Endothelial cell of umbilical vein (primary cell): Measurements from ENCODE around the gene RGS6. TPM values are rescaled to one million over a fixed set of nuclear protein-coding genes. Genes with fewer than 3 reads are reported as not detected.

ENCODE experiments used
- BruUV-seq: library from RNA; stranded (reverse); fragments of 400-500 nt; replicated peaks from 2 replicates; lab custom pipeline; 2021; lab: Mats Ljungman, UMichigan
- CTCF ChIA-PET: fragments of 300-600, 350-600 bp; sonication (Branson Sonifier 250); formaldehyde crosslinking; loops from one replicate; lab custom pipeline; 2021; ENCODE audit warnings: antibody characterized with exemption, inconsistent platforms; lab: Charles Lee
- POLR2A ChIA-PET: fragments of 300-600, 350-600 bp; sonication (Branson Sonifier 250); formaldehyde crosslinking; loops from one replicate; lab custom pipeline; 2021; ENCODE audit warnings: antibody characterized with exemption, inconsistent platforms; lab: Charles Lee
- DNase-seq: peaks from one replicate; pipeline ENCODE4 v3.0.0-alpha.2; 2011; ENCODE audit warnings: low read depth, low spot score
- FAIRE-seq: peaks from 2 replicates; lab custom pipeline; 2011; peaks lifted over from hg19 to GRCh38; lab: Jason Lieb, UNC
- H2AFZ ChIP-seq: 2 replicates; pipeline ENCODE4 v1.6.0; 2012; ENCODE audit warnings: low read depth, low read length, control low read depth, inconsistent platforms
- H3K27ac ChIP-seq: 2 replicates; pipeline ENCODE4 v1.5.1; 2011; ENCODE audit warnings: low read depth, mild to moderate bottlenecking, control low read depth, low read length, moderate library complexity; ENCODE audit not compliant: insufficient read depth
- H3K27me3 ChIP-seq, 2 experiments: 2 replicates each; pipeline versions ENCODE4 v1.6.0 to v1.6.1; 2011; ENCODE audit warnings: low read length in 2 of 2, mixed read lengths in 1 of 2; ENCODE audit not compliant: control insufficient read depth in 2 of 2, insufficient read depth in 2 of 2
- H3K36me3 ChIP-seq, 2 experiments: 2 replicates in 1 of 2; 3 replicates in 1 of 2; pipeline ENCODE4 v1.5.1; 2011; ENCODE audit warnings: low read length in 2 of 2, mild to moderate bottlenecking in 1 of 2, moderate library complexity in 1 of 2; ENCODE audit not compliant: control insufficient read depth in 2 of 2, insufficient read depth in 2 of 2; ENCODE audit errors: extremely low read depth in 1 of 2
- H3K4me1 ChIP-seq: 3 replicates; pipeline ENCODE4 v1.5.1; 2011; ENCODE audit warnings: mild to moderate bottlenecking, low read length; ENCODE audit not compliant: control insufficient read depth, insufficient read depth; ENCODE audit errors: extremely low read depth
- H3K4me2 ChIP-seq: 2 replicates; pipeline ENCODE4 v1.6.1; 2011; ENCODE audit warnings: low read length, control low read depth, mixed read lengths; ENCODE audit not compliant: insufficient read depth
- H3K4me3 ChIP-seq, 3 experiments: fragments of 200-600 bp in 1 of 3; sonication (generic), shearing (Covaris generic) in 1 of 3; replicated peaks in 1 of 3; 2 replicates each; pipeline ENCODE4 v1.5.1; 2011 to 2016; ENCODE audit warnings: control low read depth in 3 of 3, low read length in 3 of 3, mild to moderate bottlenecking in 2 of 3, inconsistent platforms in 1 of 3, low read depth in 1 of 3, moderate library complexity in 1 of 3; ENCODE audit not compliant: insufficient read depth in 1 of 3
- H3K79me2 ChIP-seq: 2 replicates; pipeline ENCODE4 v1.6.0; 2012; ENCODE audit warnings: low read length, inconsistent platforms; ENCODE audit not compliant: control insufficient read depth, insufficient read depth
- H3K9ac ChIP-seq: replicated peaks from 2 replicates; pipeline ENCODE3; 2011; ENCODE audit warnings: low read length, control low read depth; ENCODE audit not compliant: insufficient read depth; ENCODE audit errors: extremely low read depth
- H3K9me1 ChIP-seq: replicated peaks from 3 replicates; pipeline ENCODE4 v1.6.0; 2011; ENCODE audit warnings: mild to moderate bottlenecking, low read length; ENCODE audit not compliant: control insufficient read depth, insufficient read depth; ENCODE audit errors: extremely low read depth
- H3K9me3 ChIP-seq: replicated peaks from 2 replicates; pipeline ENCODE4 v1.5.1; 2012; ENCODE audit warnings: low read length, inconsistent platforms; ENCODE audit not compliant: control insufficient read depth, insufficient read depth
- H4K20me1 ChIP-seq: replicated peaks from 2 replicates; pipeline ENCODE3; 2011; ENCODE audit warnings: mild to moderate bottlenecking, low read length; ENCODE audit not compliant: control insufficient read depth, insufficient read depth; ENCODE audit errors: extremely low read depth
- EZH2 ChIP-seq: IDR thresholded peaks from 2 replicates; pipeline ENCODE4 v1.6.1; 2012; ENCODE audit warnings: borderline replicate concordance, low read depth, mild to moderate bottlenecking, moderate library complexity, low read length, inconsistent platforms; ENCODE audit not compliant: severe bottlenecking
- FOS ChIP-seq: IDR thresholded peaks from 2 replicates; pipeline ENCODE4 v1.6.1; 2011; ENCODE audit warnings: mild to moderate bottlenecking, low read length, moderate library complexity, borderline replicate concordance; ENCODE audit not compliant: insufficient read depth
- GATA2 ChIP-seq: IDR thresholded peaks from 2 replicates; pipeline ENCODE4 v1.7.0; 2011; ENCODE audit warnings: low read depth, mild to moderate bottlenecking, moderate library complexity, mixed read lengths, low read length; ENCODE audit not compliant: insufficient read length, insufficient read depth
- JUN ChIP-seq: IDR thresholded peaks from 2 replicates; pipeline ENCODE4 v1.6.1; 2011; ENCODE audit warnings: borderline replicate concordance, low read depth; ENCODE audit not compliant: insufficient read length, insufficient read depth
- MYC ChIP-seq: IDR thresholded peaks from one replicate; pipeline ENCODE4 v1.6.1; 2011; ENCODE audit warnings: mild to moderate bottlenecking, low read depth, low read length
- POLR2A ChIP-seq: IDR thresholded peaks from 2 replicates; pipeline ENCODE4 v1.6.1; 2012; ENCODE audit warnings: low read depth, mild to moderate bottlenecking, control low read depth, low read length
- POLR2AphosphoS5 ChIP-seq: IDR thresholded peaks from 2 replicates; pipeline ENCODE4 v1.6.1; 2012; ENCODE audit warnings: low read depth, mild to moderate bottlenecking, control low read depth, low read length, moderate library complexity; ENCODE audit not compliant: insufficient read depth
- dilution Hi-C: fragments of 300-500 bp; cut with MboI; formaldehyde crosslinking; loops from one replicate; pipeline ENCODE4 v1.15.0; 2019; ENCODE audit warnings: low sequenced_read_pairs; ENCODE audit not compliant: extremely low pct_ligation_motif_present
- intact Hi-C: fragments of 100-400 bp; cut with micrococcal nuclease; formaldehyde crosslinking; loops from one replicate; pipeline ENCODE4 v1.10.0; 2022
- polyA plus RNA-seq, 4 experiments: library from polyadenylated mRNA; depleted of rRNA in 3 of 4; stranded (reverse) in 3 of 4; unstranded in 1 of 4; fragments of >200 nt; gene quantifications; 2 replicates each; pipeline versions ENCODE4 v1.2.1 to v1.2.3, GENCODE V29; 2011 to 2012; ENCODE audit warnings: missing spikeins in 1 of 4
- total RNA-seq: library from RNA; stranded (reverse); gene quantifications from 2 replicates; pipeline ENCODE4 v1.2.3, GENCODE V29; 2021
- TF ChIP-seq, protein P1 (sequence below): IDR thresholded peaks from 2 replicates; pipeline ENCODE4 v1.6.1; 2011; ENCODE audit not compliant: insufficient read depth, insufficient read length
- TF ChIP-seq, protein P2 (sequence below), 2 donors: IDR thresholded peaks; 1 replicate in 1 of 2; 2 replicates in 1 of 2; pipeline ENCODE4 v1.5.1; 2011; ENCODE audit warnings: low read length in 2 of 2, mild to moderate bottlenecking in 2 of 2, moderate library complexity in 2 of 2, control low read depth in 1 of 2, inconsistent platforms in 1 of 2, low read depth in 1 of 2; ENCODE audit not compliant: insufficient read depth in 1 of 2; ENCODE audit errors: extremely low read depth in 1 of 2

The RGS6 gene
- total and polyA plus RNA-seq, 2 donors (not counting 3 experiments of a cell fraction or from before 2014, with no cell fraction given), result not detected

GRCh38 chr14:72311516-72311915 is 379.3 kb downstream of the RGS6 start:
- dilution Hi-C loops (no loop called here), intact Hi-C loops (no loop called here)
- POLR2A ChIA-PET, result no interaction called here
- Histone ChIP-seq H2AFZ (no peak overlapping the region), H3K9ac (no peak overlapping the region), H3K9me3 (no peaks in the 10 kb centered on the region), H3K4me3 (no peak overlapping the region), H3K4me1 (no peaks in the 10 kb centered on the region), H3K9me1 (no peaks in the 10 kb centered on the region), H3K36me3 (no peaks in the 10 kb centered on the region), H4K20me1 (no peaks in the 10 kb centered on the region), H3K27me3 (no peaks in the 10 kb centered on the region), H3K79me2 (no peaks in the 10 kb centered on the region), H3K27ac (no peak overlapping the region), H3K4me2 (no peak overlapping the region)
- no peak for TF ChIP-seq GATA2
- no peak for TF ChIP-seq MYC
- TF ChIP-seq EZH2, result no peak
- TF ChIP-seq FOS, result no peak
- no peak for TF ChIP-seq JUN
- no peak for TF ChIP-seq POLR2A
- TF ChIP-seq, protein P1, sequence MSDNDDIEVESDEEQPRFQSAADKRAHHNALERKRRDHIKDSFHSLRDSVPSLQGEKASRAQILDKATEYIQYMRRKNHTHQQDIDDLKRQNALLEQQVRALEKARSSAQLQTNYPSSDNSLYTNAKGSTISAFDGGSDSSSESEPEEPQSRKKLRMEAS, result no peak
- TF ChIP-seq, protein P2, sequence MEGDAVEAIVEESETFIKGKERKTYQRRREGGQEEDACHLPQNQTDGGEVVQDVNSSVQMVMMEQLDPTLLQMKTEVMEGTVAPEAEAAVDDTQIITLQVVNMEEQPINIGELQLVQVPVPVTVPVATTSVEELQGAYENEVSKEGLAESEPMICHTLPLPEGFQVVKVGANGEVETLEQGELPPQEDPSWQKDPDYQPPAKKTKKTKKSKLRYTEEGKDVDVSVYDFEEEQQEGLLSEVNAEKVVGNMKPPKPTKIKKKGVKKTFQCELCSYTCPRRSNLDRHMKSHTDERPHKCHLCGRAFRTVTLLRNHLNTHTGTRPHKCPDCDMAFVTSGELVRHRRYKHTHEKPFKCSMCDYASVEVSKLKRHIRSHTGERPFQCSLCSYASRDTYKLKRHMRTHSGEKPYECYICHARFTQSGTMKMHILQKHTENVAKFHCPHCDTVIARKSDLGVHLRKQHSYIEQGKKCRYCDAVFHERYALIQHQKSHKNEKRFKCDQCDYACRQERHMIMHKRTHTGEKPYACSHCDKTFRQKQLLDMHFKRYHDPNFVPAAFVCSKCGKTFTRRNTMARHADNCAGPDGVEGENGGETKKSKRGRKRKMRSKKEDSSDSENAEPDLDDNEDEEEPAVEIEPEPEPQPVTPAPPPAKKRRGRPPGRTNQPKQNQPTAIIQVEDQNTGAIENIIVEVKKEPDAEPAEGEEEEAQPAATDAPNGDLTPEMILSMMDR (IDR thresholded peaks at IDR 0.05; ENCODE audit: extremely low read depth in 1 of 2, insufficient read depth in 1 of 2, low read depth in 1 of 2, low read length in 2 of 2), result no peak
- TF ChIP-seq POLR2AphosphoS5, result no peak
- FAIRE-seq (no peak), DNase-seq (no peak)
- no TSS peak for BruUV-seq
- CTCF ChIA-PET, result no interaction called here
